H1 (cell line): Measurements from ENCODE around the gene BCAR3. TPM values are rescaled to one million over a fixed set of nuclear protein-coding genes. Genes with fewer than 3 reads are reported as not detected.

Experiments
- CTCF ChIA-PET: fragments of 300-600 bp; sonication (Branson Sonifier 250); formaldehyde crosslinking; loops from one replicate; lab custom pipeline; 2021; ENCODE audit not compliant: partially characterized antibody; lab: Charles Lee
- POLR2A ChIA-PET: fragments of 300-600 bp; sonication (Branson Sonifier 250); formaldehyde crosslinking; loops from one replicate; lab custom pipeline; 2021; ENCODE audit warnings: inconsistent platforms; ENCODE audit not compliant: partially characterized antibody; lab: Charles Lee
- DNase-seq, 2 experiments: peaks; one replicate each; pipeline versions ENCODE4 v3.0.0 to v3.0.0-alpha.2; 2010 to 2022; ENCODE audit warnings: low spot score in 2 of 2, low read depth in 1 of 2, mixed read lengths in 1 of 2
- FAIRE-seq: peaks from 2 replicates; lab custom pipeline; 2011; peaks lifted over from hg19 to GRCh38; lab: Jason Lieb, UNC
- H2AFZ ChIP-seq: 2 replicates; pipeline ENCODE4 v1.8.1; 2012; ENCODE audit warnings: low read length, inconsistent platforms
- H2AK5ac ChIP-seq: 2 replicates; pipeline ENCODE4 v1.6.1; 2013; ENCODE audit warnings: low read depth, low read length
- H2BK120ac ChIP-seq: replicated peaks from 2 replicates; pipeline ENCODE3; 2013; ENCODE audit warnings: low read depth, low read length, inconsistent platforms
- H2BK12ac ChIP-seq: 2 replicates; pipeline ENCODE4 v1.6.1; 2013; ENCODE audit warnings: low read depth, low read length
- H2BK15ac ChIP-seq: 2 replicates; pipeline ENCODE4 v1.6.1; 2013; ENCODE audit warnings: low read length
- H2BK20ac ChIP-seq: 2 replicates; pipeline ENCODE4 v1.6.1; 2013; ENCODE audit warnings: low read length
- H2BK5ac ChIP-seq: 2 replicates; pipeline ENCODE4 v1.6.1; 2013; ENCODE audit warnings: low read depth, low read length
- H3K14ac ChIP-seq: 2 replicates; pipeline ENCODE4 v1.6.1; 2013; ENCODE audit warnings: inconsistent platforms; ENCODE audit not compliant: insufficient read length
- H3K18ac ChIP-seq: 2 replicates; pipeline ENCODE4 v1.6.1; 2013; ENCODE audit warnings: low read length; ENCODE audit errors: extremely low read depth
- H3K23ac ChIP-seq: 2 replicates; pipeline ENCODE4 v1.6.1; 2013; ENCODE audit warnings: inconsistent platforms; ENCODE audit not compliant: insufficient read length
- H3K23me2 ChIP-seq: 2 replicates; pipeline ENCODE4 v1.6.1; 2013; ENCODE audit warnings: low read depth, low read length
- H3K27ac ChIP-seq: 2 replicates; pipeline ENCODE4 v1.6.1; 2011; ENCODE audit warnings: low read depth, low read length, inconsistent platforms
- H3K27me3 ChIP-seq, 4 experiments: replicated peaks in 1 of 4; 1 replicate in 1 of 4; 2 replicates in 3 of 4; pipeline versions ENCODE4 v1.6.1 to v1.8.1; 2011 to 2013; ENCODE audit warnings: low read length in 3 of 4, mild to moderate bottlenecking in 3 of 4, inconsistent platforms in 2 of 4, mixed read lengths in 2 of 4, moderate library complexity in 1 of 4; ENCODE audit not compliant: control insufficient read depth in 3 of 4, insufficient read depth in 3 of 4; ENCODE audit errors: extremely low read depth in 1 of 4
- H3K36me3 ChIP-seq, 4 experiments: 2 replicates each; pipeline versions ENCODE4 v1.6.1 to v1.8.1; 2011 to 2013; ENCODE audit warnings: mild to moderate bottlenecking in 4 of 4, low read length in 3 of 4, moderate library complexity in 2 of 4, control low read depth in 1 of 4, inconsistent platforms in 1 of 4; ENCODE audit not compliant: insufficient read depth in 4 of 4, control insufficient read depth in 2 of 4
- H3K4ac ChIP-seq: replicated peaks from 2 replicates; pipeline ENCODE3; 2013; ENCODE audit warnings: low read length, low read depth, mixed read lengths, inconsistent platforms; ENCODE audit not compliant: insufficient read length
- H3K4me1 ChIP-seq, 4 experiments: replicated peaks in 1 of 4; 1 replicate in 1 of 4; 2 replicates in 3 of 4; pipeline versions ENCODE4 v1.6.1 to v1.8.1; 2011 to 2013; ENCODE audit warnings: low read length in 3 of 4, inconsistent platforms in 2 of 4, mixed read lengths in 1 of 4; ENCODE audit not compliant: insufficient read depth in 4 of 4, control insufficient read depth in 3 of 4
- H3K4me2 ChIP-seq, 2 experiments: 2 replicates each; pipeline versions ENCODE4 v1.6.1 to v1.8.1; 2011 to 2013; ENCODE audit warnings: low read depth in 2 of 2, low read length in 2 of 2, control low read depth in 1 of 2, inconsistent platforms in 1 of 2, mild to moderate bottlenecking in 1 of 2; ENCODE audit not compliant: insufficient read depth in 1 of 2
- H3K4me3 ChIP-seq, 4 experiments: fragments of 200-600, 300-600 bp in 1 of 4; sonication (generic), shearing (Covaris generic), sonication (Bioruptor Twin) in 1 of 4; 2 replicates each; pipeline versions ENCODE4 v1.5.1 to v1.8.1; 2011 to 2016; ENCODE audit warnings: low read length in 4 of 4, low read depth in 3 of 4, control low read depth in 2 of 4, inconsistent platforms in 2 of 4, mild to moderate bottlenecking in 2 of 4, mixed read lengths in 1 of 4, moderate library complexity in 1 of 4; ENCODE audit not compliant: insufficient read depth in 2 of 4; ENCODE audit errors: extremely low read depth in 1 of 4
- H3K56ac ChIP-seq: replicated peaks from 2 replicates; pipeline ENCODE3; 2013; ENCODE audit warnings: low read depth, mild to moderate bottlenecking, mixed read lengths, low read length, inconsistent platforms; ENCODE audit not compliant: insufficient read length
- H3K79me1 ChIP-seq: 2 replicates; pipeline ENCODE4 v1.6.1; 2013; ENCODE audit warnings: low read depth, low read length, control low read depth
- H3K79me2 ChIP-seq, 2 experiments: 2 replicates each; pipeline versions ENCODE4 v1.6.1 to v1.8.1; 2012 to 2013; ENCODE audit warnings: low read length in 2 of 2, mild to moderate bottlenecking in 2 of 2, inconsistent platforms in 1 of 2; ENCODE audit not compliant: insufficient read depth in 2 of 2, control insufficient read depth in 1 of 2
- H3K9ac ChIP-seq, 4 experiments: replicated peaks in 1 of 4; 1 replicate in 1 of 4; 2 replicates in 3 of 4; pipeline versions ENCODE4 v1.6.1 to v1.8.1; 2011 to 2013; ENCODE audit warnings: low read depth in 3 of 4, low read length in 3 of 4, control low read depth in 2 of 4, mild to moderate bottlenecking in 2 of 4, moderate library complexity in 2 of 4, inconsistent platforms in 1 of 4; ENCODE audit errors: extremely low read depth in 1 of 4
- H3K9me3 ChIP-seq, 2 experiments: 2 replicates each; pipeline versions ENCODE4 v1.6.1 to v1.8.1; 2012 to 2013; ENCODE audit warnings: mild to moderate bottlenecking in 2 of 2, moderate library complexity in 2 of 2, control low read depth in 1 of 2, inconsistent platforms in 1 of 2, low read depth in 1 of 2, low read length in 1 of 2, mixed read lengths in 1 of 2; ENCODE audit not compliant: insufficient read depth in 2 of 2
- H4K20me1 ChIP-seq, 2 experiments: replicated peaks in 1 of 2; 2 replicates each; pipeline versions ENCODE3 to v1.8.1; 2011 to 2013; ENCODE audit warnings: inconsistent platforms in 2 of 2, low read length in 2 of 2, mild to moderate bottlenecking in 1 of 2; ENCODE audit not compliant: insufficient read depth in 2 of 2, control insufficient read depth in 1 of 2
- H4K5ac ChIP-seq: 2 replicates; pipeline ENCODE4 v1.6.1; 2013; ENCODE audit warnings: low read length, low read depth, mixed read lengths, inconsistent platforms; ENCODE audit not compliant: insufficient read length
- H4K8ac ChIP-seq: 2 replicates; pipeline ENCODE4 v1.8.0; 2013; ENCODE audit warnings: mild to moderate bottlenecking, moderate library complexity, low read length, inconsistent platforms; ENCODE audit not compliant: insufficient read depth; ENCODE audit errors: extremely low read depth
- H4K91ac ChIP-seq: replicated peaks from 2 replicates; pipeline ENCODE3; 2013; ENCODE audit warnings: low read length, mixed read lengths, inconsistent platforms; ENCODE audit not compliant: insufficient read length
- YY1 ChIP-seq: IDR thresholded peaks from 2 replicates; pipeline ENCODE4 v1.6.1; 2011; ENCODE audit warnings: low read depth, mild to moderate bottlenecking, low read length
- WGBS, 2 experiments: shearing (Covaris generic) in 1 of 2; methylation state at CpG; one replicate each; pipeline versions ENCODE4 v1.1.6 to v1.1.7; 2013 to 2015; ENCODE audit warnings: low lambda C conversion rate in 2 of 2, mixed read lengths in 2 of 2, inconsistent platforms in 1 of 2, low coverage in 1 of 2, missing lambda C conversion rate in 1 of 2; ENCODE audit not compliant: insufficient replicate concordance in 2 of 2, insufficient coverage in 1 of 2, insufficient read length in 1 of 2; ENCODE audit errors: extremely low coverage in 1 of 2, missing lambda C conversion rate in 1 of 2; 5-methylcytosine and 5-hydroxymethylcytosine counted together
- polyA plus RNA-seq, 7 experiments: library from polyadenylated mRNA; depleted of rRNA in 3 of 7; stranded (reverse) in 5 of 7; unstranded in 2 of 7; fragments of >200 nt in 5 of 7; fragments of 200-250 nt in 2 of 7; gene quantifications; 1 replicate in 5 of 7; 2 replicates in 1 of 7; 4 replicates in 1 of 7; pipeline versions ENCODE4 v1.2.1 to v1.2.3, GENCODE V29; 2011 to 2013; ENCODE audit warnings: missing spikeins in 2 of 7, mixed read lengths in 2 of 7
- total RNA-seq: library from RNA; stranded (reverse); fragmentation: NEBNext Ultra II Directional; extraction: Animal tissue kit (Norgen Biotek cat#: 25700); gene quantifications from 2 replicates; pipeline ENCODE4 v1.2.1, GENCODE V29; 2021

Gene BCAR3
- total and polyA plus RNA-seq, 2 of the 8 experiments (the other 6 are each of a cell fraction or from before 2014, with no cell fraction given) = 5.6 to 9.2 TPM

GRCh38 chr1:93659822-93660503 is 21.7 kb downstream of the BCAR3 start:
- Histone ChIP-seq H4K20me1 (no peaks in the 10 kb centered on the region), H3K36me3 (no peaks in the 10 kb centered on the region), H3K23ac (no peak overlapping the region), H2BK20ac (no peak overlapping the region), H3K9ac (no peak overlapping the region), H4K8ac (no peak overlapping the region), H2BK5ac (no peak overlapping the region), H2AFZ (no peak overlapping the region), H3K56ac (no peak overlapping the region), H3K4me3 (no peak overlapping the region), H2BK120ac (no peak overlapping the region), H4K5ac (no peak overlapping the region), H3K27me3 (no peaks in the 10 kb centered on the region), H3K4me2 (no peak overlapping the region), H3K4me1 (peaks cover 2 to 20% (median 13%) of the 10 kb centered on the region in 4 experiments; a peak in 6 of 7 replicates), H3K18ac (no peak overlapping the region), H3K27ac (no peak overlapping the region), H4K91ac (no peak overlapping the region), H2BK15ac (no peak overlapping the region), H3K14ac (no peak overlapping the region), H2BK12ac (no peak overlapping the region), H3K23me2 (no peaks in the 10 kb centered on the region), H3K4ac (no peak overlapping the region), H2AK5ac (no peak overlapping the region), H3K9me3 (no peaks in the 10 kb centered on the region), H3K79me1 (peaks cover 1% of the 10 kb centered on the region; the same call in 1 of the 2 replicates), H3K79me2 (no peaks in the 10 kb centered on the region)
- FAIRE-seq (no peak), DNase-seq (no peak)
- ChIA-PET CTCF (interaction anchor here (0.6 to 1.2 kb wide), 7 partner anchors 10 to 119 kb away, joined by 3 to 4 read pairs (median 3); no protein-coding TSS in a partner anchor), POLR2A (interaction anchor here (1.6 kb wide), 1 partner anchor 22 kb away, joined by 3 read pairs; no protein-coding TSS in a partner anchor)
- TF ChIP-seq YY1 = no peak
- 89% methylated on average over 9 of the region's 9 CpGs; no CpG with 5 or more reads in 1 of the 2 experiments for WGBS, 2 experiments
